GM19452 (cell line): ENCODE data around the gene ELF1.

Experiments used
- ATAC-seq: cut with Tn5 transposase; IDR thresholded peaks from one replicate; pipeline ENCODE4 v1.9.1; 2021; ENCODE audit not compliant: unreplicated experiment

Gene ELF1

GRCh38 chr13:41007744-41008128 is 11.4 kb downstream of the ELF1 start:
- peak; percentile 36 for ATAC-seq

- ATAC-seq = no peak
Observed at GRCh38 chr13:41006978-41007743, 12.0 kb downstream of the ELF1 start.

- ATAC-seq = no peak
Observed at GRCh38 chr13:41006306-41006705, 12.8 kb downstream of the ELF1 start.

GRCh38 chr13:41005704-41006103 is 13.4 kb downstream of the ELF1 start:
- ATAC-seq = no peak

- peak; percentile 70 for ATAC-seq
Observed at GRCh38 chr13:41004875-41005693, 14.0 kb downstream of the ELF1 start.

GRCh38 chr13:41002606-41003005 is 16.5 kb downstream of the ELF1 start:
- ATAC-seq = no peak

- no peak for ATAC-seq
Observed at GRCh38 chr13:41001695-41002094, 17.4 kb downstream of the ELF1 start.

GRCh38 chr13:40999416-40999815 is 19.7 kb downstream of the ELF1 start:
- no peak for ATAC-seq

GRCh38 chr13:40996426-40997092 is 22.6 kb downstream of the ELF1 start:
- no peak for ATAC-seq

GRCh38 chr13:40995997-40996396 is 23.1 kb downstream of the ELF1 start:
- ATAC-seq = no peak

GRCh38 chr13:40994581-40995230 is 24.4 kb downstream of the ELF1 start:
- peak; percentile 76 for ATAC-seq

GRCh38 chr13:40993987-40994386 is 25.1 kb downstream of the ELF1 start:
- no peak for ATAC-seq

GRCh38 chr13:40992678-40993518 is 26.2 kb downstream of the ELF1 start:
- ATAC-seq = no peak

GRCh38 chr13:40987606-40988280 is 31.4 kb downstream of the ELF1 start:
- no peak for ATAC-seq

- ATAC-seq = no peak
Observed at GRCh38 chr13:40986101-40986856, 32.8 kb downstream of the ELF1 start.

GRCh38 chr13:40985381-40986100 is 33.6 kb downstream of the ELF1 start:
- no peak for ATAC-seq

GRCh38 chr13:40984668-40985366 is 34.3 kb downstream of the ELF1 start:
- ATAC-seq = peak; percentile 54
